T-helper 2 cell (primary cell): ENCODE data around the gene FRG2.
"Not testable (repeated sequence)": the region's sequence is repeated elsewhere in the genome, so short reads cannot be mapped to it uniquely, and the experiment has no call there.

Experiments
- DNase-seq, 5 experiments: peaks; one replicate each; pipeline versions ENCODE4 v3.0.0 to v3.0.0-alpha.2; 2012 to 2022
- total RNA-seq, 2 donors: gene quantifications; one replicate each; lab custom pipeline; 2026; lab: John Stamatoyannopoulos, UW

The FRG2 gene
- total RNA-seq, result 0 to 0.07 reads per million in 2 donors

DNA sequence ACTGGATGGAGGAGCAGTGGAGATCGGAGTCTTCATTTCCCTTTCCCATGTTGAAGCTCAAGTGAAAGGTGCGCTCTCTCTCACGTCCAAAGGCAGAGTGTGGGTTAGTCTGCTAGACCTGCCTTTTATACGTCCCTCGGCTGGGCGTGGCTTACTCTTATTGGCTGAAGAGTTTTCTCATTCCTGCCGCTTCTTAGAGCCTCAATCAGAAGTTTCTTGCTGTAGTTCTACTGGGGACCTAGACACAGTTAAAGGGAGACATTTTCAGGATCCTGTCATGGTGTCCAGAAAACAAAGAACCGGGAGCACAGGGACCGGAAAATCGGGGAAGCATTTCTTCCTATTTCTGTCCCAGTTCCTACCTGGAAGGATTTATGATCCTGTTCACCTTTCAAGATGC is at the start of gene FRG2:
Gene FRG2 (minus strand): TSS at position 101 of the 400 bp plus-strand sequence. CDS start 52 bp downstream, at position 49.
- not testable (repeated sequence) for DNase-seq

DNA sequence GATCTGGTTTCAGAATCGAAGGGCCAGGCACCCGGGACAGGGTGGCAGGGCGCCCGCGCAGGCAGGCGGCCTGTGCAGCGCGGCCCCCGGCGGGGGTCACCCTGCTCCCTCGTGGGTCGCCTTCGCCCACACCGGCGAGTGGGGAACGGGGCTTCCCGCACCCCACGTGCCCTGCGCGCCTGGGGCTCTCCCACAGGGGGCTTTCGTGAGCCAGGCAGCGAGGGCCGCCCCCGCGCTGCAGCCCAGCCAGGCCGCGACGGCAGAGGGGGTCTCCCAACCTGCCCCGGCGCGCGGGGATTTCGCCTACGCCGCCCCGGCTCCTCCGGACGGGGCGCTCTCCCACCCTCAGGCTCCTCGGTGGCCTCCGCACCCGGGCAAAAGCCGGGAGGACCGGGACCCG is 41.3 kb upstream of the FRG2 start:
- DNase-seq, result peak in 1 of 5 experiments; percentile 8

DNA sequence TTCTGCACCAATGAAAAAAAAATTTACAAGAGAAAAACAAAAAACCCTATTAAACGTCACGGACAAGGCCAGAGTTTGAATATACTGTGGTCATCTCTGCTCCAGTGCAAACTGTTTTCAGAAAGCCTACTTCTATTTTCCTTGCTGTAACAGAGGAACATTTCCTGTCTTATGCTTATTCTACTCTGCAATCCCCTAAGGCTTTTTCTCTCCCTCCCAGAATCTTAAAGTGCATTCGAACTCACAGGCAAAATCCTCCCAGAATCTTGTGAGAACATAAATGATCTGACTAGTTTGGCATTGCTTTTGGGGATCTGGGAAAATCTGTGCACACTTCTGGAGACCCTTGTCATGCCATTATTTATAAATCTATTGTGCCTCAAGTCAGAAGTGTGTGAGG is 37.7 kb upstream of the FRG2 start:
- DNase-seq, result not testable (repeated sequence)

DNA sequence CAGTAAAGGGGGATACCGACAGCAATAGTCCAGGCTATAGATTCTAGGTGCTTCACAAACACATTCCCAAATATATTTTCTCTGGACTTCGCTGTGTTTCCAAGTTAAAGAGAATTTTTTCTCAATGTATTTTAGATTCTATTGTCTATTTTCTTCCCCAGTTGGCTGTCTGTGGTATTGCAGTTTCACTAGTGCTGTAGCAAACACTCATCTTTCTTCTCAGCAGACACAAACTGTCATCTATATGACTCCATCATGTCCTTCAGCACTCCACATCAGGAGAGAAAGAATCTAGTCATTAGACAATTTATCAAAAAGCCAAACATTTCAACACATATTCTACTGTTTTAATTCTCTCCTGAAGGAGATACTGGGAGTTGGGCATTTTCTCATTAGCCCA is 37.3 kb upstream of the FRG2 start, which contains the start of gene DBET:
Gene DBET (plus strand): TSS at position 161 of the 400 bp plus-strand sequence.
- DNase-seq, result not testable (repeated sequence)

GRCh38 chr4:190058997-190059396 is 31.9 kb upstream of the FRG2 start:
- not testable (repeated sequence) for DNase-seq

- not testable (repeated sequence) for DNase-seq
Observed at GRCh38 chr4:190049378-190050239, 22.6 kb upstream of the FRG2 start.

GRCh38 chr4:190047627-190048026 is 20.6 kb upstream of the FRG2 start:
- not testable (repeated sequence) for DNase-seq

- DNase-seq, result not testable (repeated sequence)
Observed at GRCh38 chr4:190040873-190041272, 13.8 kb upstream of the FRG2 start.

- DNase-seq, result not testable (repeated sequence)
Observed at GRCh38 chr4:190037704-190038388, 10.8 kb upstream of the FRG2 start.

DNA sequence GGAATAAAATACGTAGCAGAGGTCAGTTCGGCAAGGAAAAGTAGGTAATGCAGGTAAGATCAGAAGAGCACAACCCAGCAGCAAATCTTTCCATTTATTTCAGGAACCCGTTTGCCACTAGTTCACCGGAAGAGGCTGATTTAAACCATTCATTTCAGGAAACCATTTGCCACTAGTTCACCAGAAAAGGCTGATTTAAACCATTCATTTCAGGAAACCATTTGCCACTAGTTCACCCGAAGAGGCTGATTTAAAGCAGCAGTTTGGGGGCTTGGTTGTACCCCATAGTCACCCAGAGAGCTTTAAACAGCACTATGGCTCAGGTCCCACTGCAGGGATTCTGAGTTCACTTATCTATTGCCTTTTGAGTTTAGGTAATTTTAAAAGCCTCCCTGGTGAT is 4.2 kb upstream of the FRG2 start:
- DNase-seq, result peak in 1 of 5 experiments; percentile 69

DNA sequence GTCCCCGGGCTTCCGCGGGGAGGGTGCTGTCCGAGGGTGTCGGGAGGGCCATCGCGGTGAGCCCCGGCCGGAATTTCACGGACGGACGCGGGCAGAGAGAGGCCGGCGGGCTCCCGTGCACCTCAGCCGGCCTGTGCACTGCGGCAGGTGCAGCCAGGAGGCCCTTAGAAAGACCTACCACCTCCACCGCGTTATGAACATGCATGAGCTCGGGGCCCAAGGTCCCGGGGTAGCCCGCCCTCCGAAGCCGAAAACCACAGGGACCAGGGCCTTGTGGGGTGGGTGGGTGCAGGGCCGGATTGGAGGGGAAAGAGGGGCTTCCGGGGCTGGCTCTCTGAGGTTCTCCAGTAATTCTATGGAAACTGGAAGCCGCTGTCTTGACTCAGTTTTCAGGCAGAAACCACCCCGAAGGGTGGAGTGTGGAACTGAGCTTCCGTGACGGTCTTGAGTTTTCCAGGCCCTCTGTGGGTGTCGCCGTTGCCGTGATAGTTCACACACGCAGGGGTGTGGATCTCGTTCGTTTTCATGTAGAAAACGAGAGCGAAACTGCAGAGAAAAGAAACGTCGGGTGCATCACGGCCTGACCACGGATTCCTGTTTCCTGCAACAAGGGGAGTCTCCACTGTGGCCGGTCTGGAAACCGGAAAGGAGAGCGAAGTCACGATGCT is 4.3 kb downstream of the FRG2 start:
- peak in 1 of 5 experiments; percentile 53 for DNase-seq

- DNase-seq, result not testable (repeated sequence)
Observed at GRCh38 chr4:190021973-190022372, 5.1 kb downstream of the FRG2 start.

DNA sequence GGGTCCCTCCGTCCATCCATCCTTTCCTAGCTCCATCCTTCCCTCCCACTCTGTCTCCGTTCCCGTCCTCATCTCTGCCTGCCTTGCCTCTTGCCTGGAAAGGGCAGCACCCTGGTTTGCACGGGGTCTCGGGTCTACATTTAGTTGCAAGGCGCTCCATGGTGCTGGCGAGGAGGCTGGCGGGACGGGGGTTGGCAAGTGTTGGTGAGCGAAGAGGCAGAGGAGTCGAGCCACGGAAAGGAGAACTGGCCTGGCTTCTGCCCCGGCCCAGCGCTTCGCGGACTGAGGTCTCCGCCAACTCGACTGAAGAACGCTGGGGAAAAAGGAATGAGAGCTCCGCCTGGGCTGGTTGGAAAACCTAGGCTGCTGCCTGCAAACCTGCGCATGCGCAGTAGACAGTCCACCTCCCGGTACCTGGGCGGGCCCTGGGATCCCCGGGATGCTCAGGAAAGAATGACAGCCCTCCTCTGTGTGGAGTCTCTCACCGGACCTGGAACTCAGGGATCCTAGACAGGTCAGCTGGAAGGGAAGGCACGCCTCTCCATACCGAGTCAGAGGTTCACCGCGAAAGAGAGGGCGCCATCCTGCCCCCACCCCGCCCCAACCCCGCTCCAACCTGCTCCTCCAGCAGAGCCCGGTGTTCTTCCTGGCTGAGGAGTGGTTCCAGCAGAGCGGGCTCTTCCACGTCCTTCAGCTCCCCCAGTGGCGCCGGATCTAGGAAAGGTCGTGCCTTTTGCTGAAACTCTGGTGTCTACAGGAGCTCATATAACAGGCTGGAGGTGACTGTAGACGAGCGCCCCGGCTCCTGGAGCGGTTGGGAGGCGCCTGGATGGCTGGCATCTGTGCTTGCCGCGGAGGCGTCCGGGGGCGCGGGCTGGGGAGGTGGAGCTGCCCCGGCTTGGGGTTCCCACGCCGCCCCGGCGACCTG is 6.0 kb downstream of the FRG2 start:
- DNase-seq, result peak in 1 of 5 experiments; percentile 49

- not testable (repeated sequence) for DNase-seq
Observed at GRCh38 chr4:190019859-190020463, 7.1 kb downstream of the FRG2 start.

- DNase-seq, result peak in 1 of 5 experiments; percentile 54
Observed at GRCh38 chr4:190019023-190019858, 7.8 kb downstream of the FRG2 start.

- DNase-seq, result no peak
Observed at GRCh38 chr4:190018201-190018920, 8.7 kb downstream of the FRG2 start.

- DNase-seq, result peak in 1 of 5 experiments; percentile 42
Observed at GRCh38 chr4:190017357-190018200, 9.5 kb downstream of the FRG2 start.
